GM12878 (cell line): ENCODE measurements around the gene TPRA1.

ENCODE experiments used
- CEBPB ChIP-seq, 2 experiments: fragments of 150-350 bp in 1 of 2; IDR thresholded peaks; 2 replicates each; pipeline ENCODE4 v1.6.1; 2012 to 2014; ENCODE audit warnings: low read depth in 2 of 2, low read length in 2 of 2, borderline replicate concordance in 1 of 2, inconsistent platforms in 1 of 2
- HDAC6 ChIP-seq: fragments of 200-600 bp; sonication (generic); IDR thresholded peaks from one replicate; pipeline ENCODE4 v1.8.0; 2017; ENCODE audit warnings: antibody characterized with exemption; ENCODE audit not compliant: unreplicated experiment
- JUND ChIP-seq: IDR thresholded peaks from 2 replicates; pipeline ENCODE4 v1.6.1; 2012; ENCODE audit warnings: low read depth, mild to moderate bottlenecking, low read length, improper control_type of control experiment, moderate library complexity
- NFIC ChIP-seq: IDR thresholded peaks from 2 replicates; pipeline ENCODE4 v1.6.1; 2012; ENCODE audit warnings: low read depth, mild to moderate bottlenecking, inconsistent platforms, low read length, moderate library complexity
- SMC3 ChIP-seq: IDR thresholded peaks from 2 replicates; pipeline ENCODE4 v1.6.1; 2011; ENCODE audit warnings: low read length, improper control_type of control experiment, borderline replicate concordance
- TF ChIP-seq, protein P1 (sequence below), 3 experiments: IDR thresholded peaks in 2 of 3; conservative IDR thresholded peaks in 1 of 3; 2 replicates each; pipeline ENCODE4 v1.5.1; 2011; ENCODE audit warnings: low read depth in 3 of 3, low read length in 3 of 3, mild to moderate bottlenecking in 3 of 3, control low read depth in 2 of 3, moderate library complexity in 2 of 3, inconsistent platforms in 1 of 3, mixed read lengths in 1 of 3; ENCODE audit not compliant: control insufficient read depth in 2 of 3, insufficient read depth in 1 of 3; ENCODE audit errors: extremely low read depth in 1 of 3
- TF ChIP-seq, protein P2 (sequence below): fragments of 450-650 bp; conservative IDR thresholded peaks from 2 replicates; pipeline ENCODE4 v1.6.1; 2017; ENCODE audit warnings: mild to moderate bottlenecking, moderate library complexity
- TF ChIP-seq, protein P3 (sequence below): IDR thresholded peaks from 2 replicates; pipeline ENCODE4 v1.6.1; 2012; ENCODE audit warnings: low read depth, low read length, improper control_type of control experiment

DNA sequence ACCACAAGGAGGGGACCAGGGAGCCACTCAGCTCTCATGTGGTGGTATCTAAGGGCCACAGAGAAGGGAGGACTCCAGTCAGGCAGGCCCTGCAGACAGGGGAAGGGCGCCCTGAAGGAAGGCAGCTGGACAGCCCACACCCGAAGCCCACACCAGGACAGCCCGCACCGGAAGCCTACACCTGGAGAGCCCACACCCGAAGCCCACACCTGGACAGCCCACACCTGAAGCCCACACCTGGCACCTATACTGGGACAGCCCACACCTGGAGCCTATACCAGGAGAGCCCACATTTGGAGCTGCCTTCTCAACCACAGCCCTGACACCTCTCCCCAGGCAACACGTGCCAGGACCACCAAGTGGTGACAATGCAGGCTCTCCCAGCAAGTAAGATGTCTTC lies 11.7 kb downstream of the TPRA1 start:
- TF ChIP-seq, protein P1, sequence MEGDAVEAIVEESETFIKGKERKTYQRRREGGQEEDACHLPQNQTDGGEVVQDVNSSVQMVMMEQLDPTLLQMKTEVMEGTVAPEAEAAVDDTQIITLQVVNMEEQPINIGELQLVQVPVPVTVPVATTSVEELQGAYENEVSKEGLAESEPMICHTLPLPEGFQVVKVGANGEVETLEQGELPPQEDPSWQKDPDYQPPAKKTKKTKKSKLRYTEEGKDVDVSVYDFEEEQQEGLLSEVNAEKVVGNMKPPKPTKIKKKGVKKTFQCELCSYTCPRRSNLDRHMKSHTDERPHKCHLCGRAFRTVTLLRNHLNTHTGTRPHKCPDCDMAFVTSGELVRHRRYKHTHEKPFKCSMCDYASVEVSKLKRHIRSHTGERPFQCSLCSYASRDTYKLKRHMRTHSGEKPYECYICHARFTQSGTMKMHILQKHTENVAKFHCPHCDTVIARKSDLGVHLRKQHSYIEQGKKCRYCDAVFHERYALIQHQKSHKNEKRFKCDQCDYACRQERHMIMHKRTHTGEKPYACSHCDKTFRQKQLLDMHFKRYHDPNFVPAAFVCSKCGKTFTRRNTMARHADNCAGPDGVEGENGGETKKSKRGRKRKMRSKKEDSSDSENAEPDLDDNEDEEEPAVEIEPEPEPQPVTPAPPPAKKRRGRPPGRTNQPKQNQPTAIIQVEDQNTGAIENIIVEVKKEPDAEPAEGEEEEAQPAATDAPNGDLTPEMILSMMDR (IDR thresholded peaks at IDR 0.05 in 2 of 3, conservative IDR thresholded peaks at IDR 0.05 in 1 of 3; ENCODE audit: control insufficient read depth in 2 of 3, extremely low read depth in 1 of 3, insufficient read depth in 1 of 3, low read depth in 3 of 3, low read length in 3 of 3) = no peak
- TF ChIP-seq JUND = no peak
- TF ChIP-seq SMC3 = no peak
- TF ChIP-seq HDAC6 = no peak
- TF ChIP-seq NFIC = no peak
- TF ChIP-seq, protein P2, sequence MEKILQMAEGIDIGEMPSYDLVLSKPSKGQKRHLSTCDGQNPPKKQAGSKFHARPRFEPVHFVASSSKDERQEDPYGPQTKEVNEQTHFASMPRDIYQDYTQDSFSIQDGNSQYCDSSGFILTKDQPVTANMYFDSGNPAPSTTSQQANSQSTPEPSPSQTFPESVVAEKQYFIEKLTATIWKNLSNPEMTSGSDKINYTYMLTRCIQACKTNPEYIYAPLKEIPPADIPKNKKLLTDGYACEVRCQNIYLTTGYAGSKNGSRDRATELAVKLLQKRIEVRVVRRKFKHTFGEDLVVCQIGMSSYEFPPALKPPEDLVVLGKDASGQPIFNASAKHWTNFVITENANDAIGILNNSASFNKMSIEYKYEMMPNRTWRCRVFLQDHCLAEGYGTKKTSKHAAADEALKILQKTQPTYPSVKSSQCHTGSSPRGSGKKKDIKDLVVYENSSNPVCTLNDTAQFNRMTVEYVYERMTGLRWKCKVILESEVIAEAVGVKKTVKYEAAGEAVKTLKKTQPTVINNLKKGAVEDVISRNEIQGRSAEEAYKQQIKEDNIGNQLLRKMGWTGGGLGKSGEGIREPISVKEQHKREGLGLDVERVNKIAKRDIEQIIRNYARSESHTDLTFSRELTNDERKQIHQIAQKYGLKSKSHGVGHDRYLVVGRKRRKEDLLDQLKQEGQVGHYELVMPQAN = no peak
- no peak for TF ChIP-seq CEBPB (IDR thresholded peaks at IDR 0.05; ENCODE audit: borderline replicate concordance in 1 of 2, low read depth in 2 of 2, low read length in 2 of 2)
- TF ChIP-seq, protein P3, sequence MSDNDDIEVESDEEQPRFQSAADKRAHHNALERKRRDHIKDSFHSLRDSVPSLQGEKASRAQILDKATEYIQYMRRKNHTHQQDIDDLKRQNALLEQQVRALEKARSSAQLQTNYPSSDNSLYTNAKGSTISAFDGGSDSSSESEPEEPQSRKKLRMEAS = no peak
